Prostate gland (tissue), 2 donors: ENCODE results near the gene UPF1.

Experiments
- POLR2A ChIP-seq: fragments of 450-650 bp; IDR thresholded peaks from one replicate; pipeline ENCODE4 v1.6.1; 2016; ENCODE audit warnings: antibody characterized with exemption, mild to moderate bottlenecking
- POLR2AphosphoS5 ChIP-seq: sonication (generic); formaldehyde crosslinking; IDR thresholded peaks from one replicate; pipeline ENCODE4 v1.6.1; 2017; ENCODE audit warnings: antibody characterized with exemption
- TF ChIP-seq, protein P1 (sequence below), 4 experiments: fragments of 200-600 bp in 2 of 4; fragments of 450-650 bp in 2 of 4; sonication (generic) in 2 of 4; IDR thresholded peaks; 1 replicate in 3 of 4; 2 replicates in 1 of 4; pipeline ENCODE4 v1.5.1; 2016 to 2019; ENCODE audit warnings: antibody characterized with exemption in 4 of 4, mild to moderate bottlenecking in 2 of 4, moderate library complexity in 2 of 4

DNA sequence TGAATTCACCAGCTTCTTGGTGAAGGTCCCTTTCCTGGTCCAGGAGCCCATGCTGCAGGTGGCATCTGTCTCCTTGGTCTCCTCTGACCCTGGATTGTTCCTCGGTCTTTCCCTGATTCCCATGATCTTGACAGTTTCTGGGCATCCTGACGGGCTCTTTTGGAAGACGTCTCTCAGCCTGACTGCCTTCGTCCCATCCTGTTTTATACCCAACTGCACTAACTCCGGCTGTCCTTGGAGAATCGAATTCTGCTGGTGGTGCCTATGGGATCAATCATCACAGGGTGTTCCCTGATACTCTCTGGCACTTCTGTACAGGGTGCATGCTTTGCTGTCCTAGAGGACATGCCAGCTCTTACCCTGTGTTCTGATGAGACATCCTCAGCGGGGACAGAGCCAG lies 45.1 kb downstream of the UPF1 start:
- TF ChIP-seq POLR2A (no peak), POLR2AphosphoS5 (no peak)
- TF ChIP-seq, protein P1, sequence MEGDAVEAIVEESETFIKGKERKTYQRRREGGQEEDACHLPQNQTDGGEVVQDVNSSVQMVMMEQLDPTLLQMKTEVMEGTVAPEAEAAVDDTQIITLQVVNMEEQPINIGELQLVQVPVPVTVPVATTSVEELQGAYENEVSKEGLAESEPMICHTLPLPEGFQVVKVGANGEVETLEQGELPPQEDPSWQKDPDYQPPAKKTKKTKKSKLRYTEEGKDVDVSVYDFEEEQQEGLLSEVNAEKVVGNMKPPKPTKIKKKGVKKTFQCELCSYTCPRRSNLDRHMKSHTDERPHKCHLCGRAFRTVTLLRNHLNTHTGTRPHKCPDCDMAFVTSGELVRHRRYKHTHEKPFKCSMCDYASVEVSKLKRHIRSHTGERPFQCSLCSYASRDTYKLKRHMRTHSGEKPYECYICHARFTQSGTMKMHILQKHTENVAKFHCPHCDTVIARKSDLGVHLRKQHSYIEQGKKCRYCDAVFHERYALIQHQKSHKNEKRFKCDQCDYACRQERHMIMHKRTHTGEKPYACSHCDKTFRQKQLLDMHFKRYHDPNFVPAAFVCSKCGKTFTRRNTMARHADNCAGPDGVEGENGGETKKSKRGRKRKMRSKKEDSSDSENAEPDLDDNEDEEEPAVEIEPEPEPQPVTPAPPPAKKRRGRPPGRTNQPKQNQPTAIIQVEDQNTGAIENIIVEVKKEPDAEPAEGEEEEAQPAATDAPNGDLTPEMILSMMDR (IDR thresholded peaks at IDR 0.05): no peak
